ENCODE results near the gene SPATA31D1.

The SPATA31D1 gene

GRCh38 chr9:81981883-81982282 is 6.7 kb upstream of the SPATA31D1 start:
- Histone ChIP-seq H3K79me1 (ENCODE audit: low read length) (no peaks in the 10 kb centered on the region), H2BK5ac (ENCODE audit: low read depth, low read length, poor library complexity) (no peak overlapping the region), H3K4me3 (ENCODE audit: low read depth, low read length) (no peak overlapping the region), H3K4me1 (ENCODE audit: control insufficient read depth in 1 of 2, insufficient read depth in 2 of 2, low read length in 2 of 2) (no peaks in the 10 kb centered on the region), H2BK120ac (ENCODE audit: insufficient read depth, low read length, poor library complexity) (no peak overlapping the region), H3K9ac (ENCODE audit: low read length) (no peak overlapping the region), H3K79me2 (ENCODE audit: control insufficient read depth, insufficient read depth, low read length, poor library complexity) (no peaks in the 10 kb centered on the region), H3K27ac (ENCODE audit: low read depth, low read length) (no peak overlapping the region), H2BK12ac (ENCODE audit: low read length) (no peak overlapping the region), H3K18ac (ENCODE audit: low read length) (no peak overlapping the region), H4K12ac (ENCODE audit: low read depth, low read length) (no peak overlapping the region), H3K9me3 (ENCODE audit: insufficient read depth, low read depth, low read length) (no peaks in the 10 kb centered on the region), H3K4ac (ENCODE audit: low read depth, low read length) (no peak overlapping the region), H2AK5ac (ENCODE audit: low read length) (no peak overlapping the region), H4K91ac (ENCODE audit: low read depth, low read length) (no peak overlapping the region), H3K23ac (ENCODE audit: low read length) (no peak overlapping the region), H3K36me3 (ENCODE audit: control insufficient read depth in 1 of 2, insufficient read depth in 2 of 2, low read length in 2 of 2) (no peaks in the 10 kb centered on the region), H2AFZ (ENCODE audit: insufficient read depth, low read length, poor library complexity) (no peak overlapping the region), H4K8ac (ENCODE audit: low read depth, low read length) (no peak overlapping the region), H3K14ac (ENCODE audit: low read length) (no peak overlapping the region), H3K27me3 (ENCODE audit: insufficient read depth, low read length) (no peaks in the 10 kb centered on the region), H3K4me2 (ENCODE audit: low read length) (no peak overlapping the region)
- DNase-seq, result no peak
- no CpG with 5 or more reads among the region's 4 CpGs for WGBS (ENCODE audit: extremely low coverage, insufficient coverage, insufficient read length)

DNA sequence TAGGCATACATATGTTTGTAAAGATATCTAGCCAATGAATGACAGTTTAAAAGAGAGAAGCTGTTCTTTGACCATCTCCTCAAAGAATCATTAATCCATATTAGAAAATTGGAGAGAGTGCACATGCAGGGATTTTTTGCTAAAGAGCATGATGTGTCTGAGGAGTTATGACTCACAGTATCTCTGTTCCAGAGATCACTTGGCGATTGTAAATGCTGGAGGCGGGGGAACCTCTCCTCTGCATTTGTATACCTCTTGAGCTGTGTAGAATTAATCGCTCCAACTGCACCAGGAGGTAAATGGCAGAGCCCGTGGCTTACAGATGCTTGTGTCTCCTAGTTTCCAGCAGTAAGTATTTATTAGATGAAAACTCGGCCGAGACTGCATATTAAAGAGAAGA is 3.6 kb upstream of the SPATA31D1 start:
- Histone ChIP-seq H2BK5ac (ENCODE audit: low read depth, low read length, poor library complexity) (no peak overlapping the region), H3K79me2 (ENCODE audit: control insufficient read depth, insufficient read depth, low read length, poor library complexity) (no peaks in the 10 kb centered on the region), H3K23ac (ENCODE audit: low read length) (no peak overlapping the region), H3K14ac (ENCODE audit: low read length) (no peak overlapping the region), H2BK12ac (ENCODE audit: low read length) (no peak overlapping the region), H3K4ac (ENCODE audit: low read depth, low read length) (no peak overlapping the region), H3K18ac (ENCODE audit: low read length) (no peak overlapping the region), H3K9ac (ENCODE audit: low read length) (no peak overlapping the region), H3K4me2 (ENCODE audit: low read length) (no peak overlapping the region), H4K91ac (ENCODE audit: low read depth, low read length) (no peak overlapping the region), H4K12ac (ENCODE audit: low read depth, low read length) (no peak overlapping the region), H2BK120ac (ENCODE audit: insufficient read depth, low read length, poor library complexity) (no peak overlapping the region), H3K9me3 (ENCODE audit: insufficient read depth, low read depth, low read length) (no peaks in the 10 kb centered on the region), H3K27me3 (ENCODE audit: insufficient read depth, low read length) (no peaks in the 10 kb centered on the region), H3K27ac (ENCODE audit: low read depth, low read length) (no peak overlapping the region), H3K4me3 (ENCODE audit: low read depth, low read length) (no peak overlapping the region), H4K8ac (ENCODE audit: low read depth, low read length) (no peak overlapping the region), H3K4me1 (ENCODE audit: control insufficient read depth in 1 of 2, insufficient read depth in 2 of 2, low read length in 2 of 2) (no peaks in the 10 kb centered on the region), H2AFZ (ENCODE audit: insufficient read depth, low read length, poor library complexity) (no peak overlapping the region), H2AK5ac (ENCODE audit: low read length) (no peak overlapping the region), H3K79me1 (ENCODE audit: low read length) (no peaks in the 10 kb centered on the region), H3K36me3 (ENCODE audit: control insufficient read depth in 1 of 2, insufficient read depth in 2 of 2, low read length in 2 of 2) (no peaks in the 10 kb centered on the region)
- no CpG with 5 or more reads among the region's 6 CpGs for WGBS (ENCODE audit: extremely low coverage, insufficient coverage, insufficient read length)
- DNase-seq, result peak in 1 of 2 donors; percentile 26

- Histone ChIP-seq H3K23ac (ENCODE audit: low read length) (no peak overlapping the region), H3K9ac (ENCODE audit: low read length) (no peak overlapping the region), H3K4me3 (ENCODE audit: low read depth, low read length) (no peak overlapping the region), H2BK120ac (ENCODE audit: insufficient read depth, low read length, poor library complexity) (no peak overlapping the region), H2BK5ac (ENCODE audit: low read depth, low read length, poor library complexity) (no peak overlapping the region), H4K12ac (ENCODE audit: low read depth, low read length) (no peak overlapping the region), H2AK5ac (ENCODE audit: low read length) (no peak overlapping the region), H2BK12ac (ENCODE audit: low read length) (no peak overlapping the region), H3K4me2 (ENCODE audit: low read length) (no peak overlapping the region), H3K9me3 (ENCODE audit: insufficient read depth, low read depth, low read length) (peaks cover 2% of the 10 kb centered on the region), H3K4ac (ENCODE audit: low read depth, low read length) (no peak overlapping the region), H3K79me1 (ENCODE audit: low read length) (no peaks in the 10 kb centered on the region), H3K18ac (ENCODE audit: low read length) (no peak overlapping the region), H3K79me2 (ENCODE audit: control insufficient read depth, insufficient read depth, low read length, poor library complexity) (no peaks in the 10 kb centered on the region), H3K36me3 (ENCODE audit: control insufficient read depth in 1 of 2, insufficient read depth in 2 of 2, low read length in 2 of 2) (no peaks in the 10 kb centered on the region), H3K27ac (ENCODE audit: low read depth, low read length) (no peak overlapping the region), H2AFZ (ENCODE audit: insufficient read depth, low read length, poor library complexity) (no peak overlapping the region), H3K4me1 (ENCODE audit: control insufficient read depth in 1 of 2, insufficient read depth in 2 of 2, low read length in 2 of 2) (no peaks in the 10 kb centered on the region), H3K14ac (ENCODE audit: low read length) (no peak overlapping the region), H4K8ac (ENCODE audit: low read depth, low read length) (no peak overlapping the region), H3K27me3 (ENCODE audit: insufficient read depth, low read length) (no peaks in the 10 kb centered on the region), H4K91ac (ENCODE audit: low read depth, low read length) (no peak overlapping the region)
- peak; percentile 51 to 84 for DNase-seq
- no CpG with 5 or more reads among the region's 1 CpG for WGBS (ENCODE audit: extremely low coverage, insufficient coverage, insufficient read length)
Measured at GRCh38 chr9:81986051-81986450, 2.5 kb upstream of the SPATA31D1 start.

DNA sequence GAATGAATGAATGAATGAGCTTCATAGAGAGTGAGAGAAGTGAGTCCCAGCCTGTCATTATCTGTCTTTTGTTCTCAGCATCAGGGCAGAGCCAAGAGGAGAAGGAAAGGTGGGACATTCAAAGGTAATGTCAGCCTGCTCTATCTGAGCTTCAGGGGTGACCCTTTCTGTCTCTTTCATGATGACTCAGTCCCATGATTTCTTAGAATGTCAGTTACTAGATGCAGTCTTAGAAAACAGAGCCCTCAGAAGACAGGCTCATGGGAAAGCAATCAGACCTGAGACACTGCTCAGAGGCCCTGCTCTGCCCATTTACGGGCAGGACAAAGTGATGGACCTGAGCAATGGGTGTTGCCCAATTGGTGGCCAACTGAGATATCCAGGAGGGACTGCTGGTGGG is 1.1 kb downstream of the SPATA31D1 start:
- Histone ChIP-seq H2AFZ (ENCODE audit: insufficient read depth, low read length, poor library complexity) (no peak overlapping the region), H3K4ac (ENCODE audit: low read depth, low read length) (no peak overlapping the region), H2BK5ac (ENCODE audit: low read depth, low read length, poor library complexity) (no peak overlapping the region), H3K4me1 (ENCODE audit: control insufficient read depth in 1 of 2, insufficient read depth in 2 of 2, low read length in 2 of 2) (no peaks in the 10 kb centered on the region), H3K9ac (ENCODE audit: low read length) (no peak overlapping the region), H3K4me2 (ENCODE audit: low read length) (no peak overlapping the region), H3K36me3 (ENCODE audit: control insufficient read depth in 1 of 2, insufficient read depth in 2 of 2, low read length in 2 of 2) (no peaks in the 10 kb centered on the region), H3K23ac (ENCODE audit: low read length) (no peak overlapping the region), H2BK12ac (ENCODE audit: low read length) (no peak overlapping the region), H3K14ac (ENCODE audit: low read length) (no peak overlapping the region), H3K18ac (ENCODE audit: low read length) (no peak overlapping the region), H3K79me1 (ENCODE audit: low read length) (no peaks in the 10 kb centered on the region), H4K12ac (ENCODE audit: low read depth, low read length) (no peak overlapping the region), H4K8ac (ENCODE audit: low read depth, low read length) (no peak overlapping the region), H3K27me3 (ENCODE audit: insufficient read depth, low read length) (no peaks in the 10 kb centered on the region), H4K91ac (ENCODE audit: low read depth, low read length) (no peak overlapping the region), H3K79me2 (ENCODE audit: control insufficient read depth, insufficient read depth, low read length, poor library complexity) (no peaks in the 10 kb centered on the region), H2AK5ac (ENCODE audit: low read length) (no peak overlapping the region), H2BK120ac (ENCODE audit: insufficient read depth, low read length, poor library complexity) (no peak overlapping the region), H3K4me3 (ENCODE audit: low read depth, low read length) (no peak overlapping the region), H3K9me3 (ENCODE audit: insufficient read depth, low read depth, low read length) (peaks cover 2% of the 10 kb centered on the region), H3K27ac (ENCODE audit: low read depth, low read length) (no peak overlapping the region)
- no peak for DNase-seq
- no CpG with 5 or more reads among the region's 1 CpG for WGBS (ENCODE audit: extremely low coverage, insufficient coverage, insufficient read length)

Data from trophoblast cell (in vitro differentiated cells and primary cell).